Measurements from ENCODE around the gene PAF1. TPM values are rescaled to one million over a fixed set of nuclear protein-coding genes. Genes with fewer than 3 reads are reported as not detected.
"Not testable (repeated sequence)": the region's sequence is repeated elsewhere in the genome, so short reads cannot be mapped to it uniquely, and the experiment has no call there.

Gene PAF1
- total RNA-seq, 2 donors from 2014 or later, result 16.9 to 49.8 TPM

- H3K4me1 ChIP-seq, result peaks cover 41% of the 10 kb centered on the region
- no peaks in the 10 kb centered on the region for H3K9me3 ChIP-seq
- DNase-seq, result peak in 3 of 4 donors; percentile 15 to 35 (median 27)
- peak overlapping the region; percentile 47 to 70 for H3K4me3 ChIP-seq
- intact Hi-C loops (cut with DNase I), result loop anchor here (10.0 kb wide), 1 partner anchor 72 kb away; the partner anchor contains the start of gene PLEKHG2
- peak overlapping the region; percentile 67 to 84 (median 76) for H3K27ac ChIP-seq
- ATAC-seq, result no peak
- no peaks in the 10 kb centered on the region for H3K36me3 ChIP-seq (replicated peaks in 1 of 2; ENCODE audit: insufficient read depth in 1 of 2, low read depth in 2 of 2)
- no peaks in the 10 kb centered on the region for H3K27me3 ChIP-seq
- WGBS, 2 donors, result 2 to 4% methylated on average over 10 to 51 of the region's 51 CpGs
- TF ChIP-seq POLR2A (IDR thresholded peaks at IDR 0.05), result no peak
Observed at GRCh38 chr19:39342647-39343305, 48.1 kb downstream of the PAF1 start.

- no peaks in the 10 kb centered on the region for H3K9me3 ChIP-seq
- 0% methylated on average over 13 to 69 of the region's 105 CpGs for WGBS, 2 donors
- no peaks in the 10 kb centered on the region for H3K36me3 ChIP-seq (replicated peaks in 1 of 2; ENCODE audit: insufficient read depth in 1 of 2, low read depth in 2 of 2)
- intact Hi-C loops (cut with DNase I), result loop anchor here (10.0 kb wide), 1 partner anchor 73 kb away; the partner anchor contains the start of gene PLEKHG2
- H3K27me3 ChIP-seq, result no peaks in the 10 kb centered on the region
- peak; percentile 99 for DNase-seq
- TF ChIP-seq CTCF (IDR thresholded peaks at IDR 0.05) (peak; percentile 77 to 97 (median 86)), POLR2A (IDR thresholded peaks at IDR 0.05) (peak; percentile 69 to 96 (median 95))
- peak within 1 kb of the TSS; percentile 74 to 89 (median 80) for H3K27ac ChIP-seq
- H3K4me3 ChIP-seq, result peak within 1 kb of the TSS; percentile 70
- ATAC-seq, result peak; percentile 94
- peaks cover 41% of the 10 kb centered on the region for H3K4me1 ChIP-seq
Observed at GRCh38 chr19:39341719-39342604, 48.9 kb downstream of the PAF1 start, which contains the start of gene SAMD4B. TSS of gene SAMD4B (plus strand) at chr19:39342421. CDS start at chr19:39356894, 14,473 bp downstream.

- Histone ChIP-seq H3K27ac (peak overlapping the region; percentile 14 to 89 (median 66)), H3K36me3 (replicated peaks in 1 of 2; ENCODE audit: insufficient read depth in 1 of 2, low read depth in 2 of 2) (no peaks in the 10 kb centered on the region), H3K4me1 (peaks cover 41% of the 10 kb centered on the region), H3K27me3 (no peaks in the 10 kb centered on the region), H3K9me3 (no peaks in the 10 kb centered on the region), H3K4me3 (peak overlapping the region; percentile 52 to 70)
- intact Hi-C loops (cut with DNase I), result loop anchor here (10.0 kb wide), 1 partner anchor 74 kb away; the partner anchor contains the start of gene PLEKHG2
- ATAC-seq, result no peak
- TF ChIP-seq POLR2A (IDR thresholded peaks at IDR 0.05), result no peak
- no peak for TF ChIP-seq CTCF (IDR thresholded peaks at IDR 0.05)
- DNase-seq, result peak in 3 of 4 donors; percentile 24 to 38 (median 33)
- WGBS, 2 donors, result 1 to 3% methylated on average over 17 of the region's 17 CpGs
Observed at GRCh38 chr19:39341129-39341718, 49.7 kb downstream of the PAF1 start.

GRCh38 chr19:39340156-39340555, 50.8 kb downstream of the PAF1 start:
- not testable (repeated sequence) for H3K4me3 ChIP-seq; H3K27me3 ChIP-seq; H3K9me3 ChIP-seq; H3K36me3 ChIP-seq (replicated peaks in 1 of 2; ENCODE audit: insufficient read depth in 1 of 2, low read depth in 2 of 2); ATAC-seq; DNase-seq; H3K27ac ChIP-seq
- 75 to 85% methylated on average over 7 of the region's 7 CpGs for WGBS, 2 donors
- H3K4me1 ChIP-seq, result peaks cover 30% of the 10 kb centered on the region
- intact Hi-C loops (cut with DNase I), result loop anchor here (10.0 kb wide), 1 partner anchor 75 kb away; the partner anchor contains the start of gene PLEKHG2

GRCh38 chr19:39339674-39340073, 51.2 kb downstream of the PAF1 start:
- WGBS, 2 donors, result 85 to 100% methylated on average over 1 of the region's 1 CpG
- intact Hi-C loops (cut with DNase I), result loop anchor here (10.0 kb wide), 1 partner anchor 75 kb away; the partner anchor contains the start of gene PLEKHG2

More at GRCh38 chr19:39339674-39340073, 51.2 kb downstream of the PAF1 start:
- DNase-seq, result no peak
- no peaks in the 10 kb centered on the region for H3K27me3 ChIP-seq
- TF ChIP-seq POLR2A (IDR thresholded peaks at IDR 0.05) (no peak), CTCF (IDR thresholded peaks at IDR 0.05) (no peak)
- H3K9me3 ChIP-seq, result no peaks in the 10 kb centered on the region
- no peak overlapping the region for H3K4me3 ChIP-seq
- no peak overlapping the region for H3K27ac ChIP-seq
- ATAC-seq, result no peak
- H3K36me3 ChIP-seq (replicated peaks in 1 of 2; ENCODE audit: insufficient read depth in 1 of 2, low read depth in 2 of 2), result no peaks in the 10 kb centered on the region
- peaks cover 25% of the 10 kb centered on the region for H3K4me1 ChIP-seq
